Measurements from ENCODE around the gene TMEM163.
"Not testable (repeated sequence)": the region's sequence is repeated elsewhere in the genome, so short reads cannot be mapped to it uniquely, and the experiment has no call there.

The TMEM163 gene

GRCh38 chr2:134567666-134568065 lies 151.1 kb downstream of the TMEM163 start:
- in situ Hi-C loops (cut with HindIII; ENCODE audit: low sequenced_read_pairs), result no loop called here
- DNase-seq (ENCODE audit: low read depth, low spot score), result no peak
- TF ChIP-seq CTCF (IDR thresholded peaks at IDR 0.05; ENCODE audit: low read depth, low read length), result no peak
- H3K4me3 ChIP-seq (ENCODE audit: low read depth, low read length), result no peak overlapping the region

GRCh38 chr2:134564955-134565354 lies 153.8 kb downstream of the TMEM163 start:
- DNase-seq (ENCODE audit: low read depth, low spot score); H3K4me3 ChIP-seq (ENCODE audit: low read depth, low read length); in situ Hi-C loops (cut with HindIII; ENCODE audit: low sequenced_read_pairs): not testable (repeated sequence)

GRCh38 chr2:134564549-134564948 lies 154.3 kb downstream of the TMEM163 start:
- no peak for TF ChIP-seq CTCF (IDR thresholded peaks at IDR 0.05; ENCODE audit: low read depth, low read length)
- no peak for DNase-seq (ENCODE audit: low read depth, low spot score)
- in situ Hi-C loops (cut with HindIII; ENCODE audit: low sequenced_read_pairs), result no loop called here
- H3K4me3 ChIP-seq (ENCODE audit: low read depth, low read length), result no peak overlapping the region

- in situ Hi-C loops (cut with HindIII; ENCODE audit: low sequenced_read_pairs), result no loop called here
- no peak for DNase-seq (ENCODE audit: low read depth, low spot score)
- H3K4me3 ChIP-seq (ENCODE audit: low read depth, low read length), result no peak overlapping the region
- no peak for TF ChIP-seq CTCF (IDR thresholded peaks at IDR 0.05; ENCODE audit: low read depth, low read length)
Measured at GRCh38 chr2:134558208-134558830, 160.5 kb downstream of the TMEM163 start.

- DNase-seq (ENCODE audit: low read depth, low spot score), result no peak
- TF ChIP-seq CTCF (IDR thresholded peaks at IDR 0.05; ENCODE audit: low read depth, low read length), result no peak
- in situ Hi-C loops (cut with HindIII; ENCODE audit: low sequenced_read_pairs), result no loop called here
- H3K4me3 ChIP-seq (ENCODE audit: low read depth, low read length), result no peak overlapping the region
Measured at GRCh38 chr2:134555411-134555810, 163.4 kb downstream of the TMEM163 start.

GRCh38 chr2:134553657-134554056 lies 165.1 kb downstream of the TMEM163 start:
- DNase-seq (ENCODE audit: low read depth, low spot score), result no peak
- TF ChIP-seq CTCF (IDR thresholded peaks at IDR 0.05; ENCODE audit: low read depth, low read length), result no peak
- in situ Hi-C loops (cut with HindIII; ENCODE audit: low sequenced_read_pairs), result no loop called here
- H3K4me3 ChIP-seq (ENCODE audit: low read depth, low read length), result no peak overlapping the region

GRCh38 chr2:134550566-134551164 lies 168.1 kb downstream of the TMEM163 start:
- DNase-seq (ENCODE audit: low read depth, low spot score), result no peak
- no peak overlapping the region for H3K4me3 ChIP-seq (ENCODE audit: low read depth, low read length)
- no peak for TF ChIP-seq CTCF (IDR thresholded peaks at IDR 0.05; ENCODE audit: low read depth, low read length)
- in situ Hi-C loops (cut with HindIII; ENCODE audit: low sequenced_read_pairs), result no loop called here
